22Rv1 (cell line): ENCODE data around the gene SLC52A3.

Source experiments
- H3K27ac ChIP-seq: fragments of 450-650 bp; 2 replicates; pipeline ENCODE4 v1.5.1; 2017
- ZFX ChIP-seq: fragments of 450-650 bp; IDR thresholded peaks from 2 replicates; pipeline ENCODE4 v1.6.1; 2017; ENCODE audit warnings: antibody characterized with exemption, borderline replicate concordance
- TF ChIP-seq, protein P1 (sequence below): fragments of 450-650 bp; IDR thresholded peaks from 2 replicates; pipeline ENCODE4 v1.5.1; 2017; ENCODE audit warnings: mild to moderate bottlenecking

Gene SLC52A3

GRCh38 chr20:796921-797320 lies 28.6 kb upstream of the SLC52A3 start:
- TF ChIP-seq ZFX = no peak
- TF ChIP-seq, protein P1, sequence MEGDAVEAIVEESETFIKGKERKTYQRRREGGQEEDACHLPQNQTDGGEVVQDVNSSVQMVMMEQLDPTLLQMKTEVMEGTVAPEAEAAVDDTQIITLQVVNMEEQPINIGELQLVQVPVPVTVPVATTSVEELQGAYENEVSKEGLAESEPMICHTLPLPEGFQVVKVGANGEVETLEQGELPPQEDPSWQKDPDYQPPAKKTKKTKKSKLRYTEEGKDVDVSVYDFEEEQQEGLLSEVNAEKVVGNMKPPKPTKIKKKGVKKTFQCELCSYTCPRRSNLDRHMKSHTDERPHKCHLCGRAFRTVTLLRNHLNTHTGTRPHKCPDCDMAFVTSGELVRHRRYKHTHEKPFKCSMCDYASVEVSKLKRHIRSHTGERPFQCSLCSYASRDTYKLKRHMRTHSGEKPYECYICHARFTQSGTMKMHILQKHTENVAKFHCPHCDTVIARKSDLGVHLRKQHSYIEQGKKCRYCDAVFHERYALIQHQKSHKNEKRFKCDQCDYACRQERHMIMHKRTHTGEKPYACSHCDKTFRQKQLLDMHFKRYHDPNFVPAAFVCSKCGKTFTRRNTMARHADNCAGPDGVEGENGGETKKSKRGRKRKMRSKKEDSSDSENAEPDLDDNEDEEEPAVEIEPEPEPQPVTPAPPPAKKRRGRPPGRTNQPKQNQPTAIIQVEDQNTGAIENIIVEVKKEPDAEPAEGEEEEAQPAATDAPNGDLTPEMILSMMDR = no peak
- no peak overlapping the region for H3K27ac ChIP-seq

DNA sequence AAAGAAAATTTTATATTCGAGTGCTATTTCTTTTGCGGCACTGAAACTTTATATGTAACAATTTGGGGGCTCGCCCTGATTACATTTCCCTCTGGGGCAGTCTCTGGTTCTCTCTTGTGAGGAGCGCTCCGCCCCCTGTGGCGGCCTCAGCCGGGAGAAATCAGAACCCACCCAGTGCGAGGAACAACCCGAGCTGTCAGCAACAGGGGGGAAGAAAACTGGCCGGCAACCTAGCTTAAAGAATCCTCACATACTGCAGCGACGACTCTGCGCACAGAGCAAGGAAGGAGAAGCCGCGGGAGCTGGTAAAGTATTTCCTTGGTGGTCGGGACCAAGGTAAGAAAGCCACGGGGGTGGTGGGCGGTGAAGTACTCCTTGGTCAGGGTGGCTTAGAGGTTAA lies 23.9 kb upstream of the SLC52A3 start:
- H3K27ac ChIP-seq = no peak overlapping the region
- TF ChIP-seq ZFX = no peak
- TF ChIP-seq, protein P1 = no peak

DNA sequence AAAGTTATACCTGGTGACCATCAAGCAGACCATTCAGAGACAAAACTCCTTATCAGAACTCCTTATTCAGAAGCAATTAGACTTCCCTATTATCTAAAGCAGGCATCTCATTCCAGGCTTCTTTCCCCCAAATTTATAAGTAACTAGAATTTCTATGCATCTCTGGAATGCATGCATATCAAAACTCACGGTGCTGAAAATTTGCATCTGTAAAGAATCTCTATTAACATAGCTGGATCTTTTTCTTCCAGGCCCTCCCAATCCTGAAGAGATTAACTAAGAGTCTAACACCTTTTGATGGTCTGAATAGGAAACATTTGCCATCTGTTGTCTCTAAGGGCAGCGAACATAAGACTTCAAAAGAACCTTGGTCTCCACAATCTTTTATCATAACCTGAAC lies 22.8 kb upstream of the SLC52A3 start:
- H3K27ac ChIP-seq = no peak overlapping the region

DNA sequence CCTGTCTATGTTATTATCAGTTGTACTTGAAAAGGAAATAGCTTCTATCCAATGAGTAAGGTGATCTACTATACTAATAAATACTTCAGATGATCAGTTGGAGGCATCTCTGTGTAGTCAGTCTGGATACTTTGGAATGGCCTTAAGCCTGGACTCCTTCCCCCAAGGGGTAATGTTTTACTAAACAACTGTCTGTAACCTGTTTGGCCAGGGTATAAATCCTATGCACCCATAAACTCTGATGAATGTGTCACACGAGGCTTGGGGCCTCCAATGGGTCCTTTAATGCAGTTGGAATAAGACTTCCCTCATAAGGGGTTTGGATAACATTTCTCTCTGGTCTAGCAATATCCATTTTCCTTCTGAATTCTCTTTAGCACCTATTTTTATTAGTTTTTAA lies 19.5 kb upstream of the SLC52A3 start:
- H3K27ac ChIP-seq = no peak overlapping the region

More for the DNA sequence above, 22.8 kb upstream of the SLC52A3 start:
- TF ChIP-seq, protein P1 = no peak
- no peak for TF ChIP-seq ZFX

DNA sequence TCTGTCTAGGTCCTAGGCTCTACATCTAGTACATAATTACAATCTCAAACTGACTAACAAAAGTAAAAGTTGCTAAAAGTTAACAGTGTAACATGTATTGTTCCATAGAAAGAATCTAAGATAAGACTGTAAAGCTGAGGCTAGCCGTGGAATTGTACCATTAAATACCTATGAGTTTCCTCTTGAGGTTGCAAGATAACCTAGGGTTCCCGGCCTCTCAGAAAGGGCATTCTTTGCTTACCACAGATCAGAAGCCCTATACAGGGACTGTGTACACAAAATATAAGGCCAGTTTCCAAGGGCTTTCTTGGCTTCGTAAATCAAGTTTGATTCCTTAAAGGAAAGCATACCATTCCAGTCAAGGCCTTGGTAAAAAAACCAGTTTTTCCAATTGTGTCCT lies 11.5 kb upstream of the SLC52A3 start:
- no peak for TF ChIP-seq ZFX
- TF ChIP-seq, protein P1 = no peak

More for the DNA sequence above, 19.5 kb upstream of the SLC52A3 start:
- TF ChIP-seq, protein P1 = no peak
- TF ChIP-seq ZFX = no peak

GRCh38 chr20:776165-776564 lies 7.9 kb upstream of the SLC52A3 start:
- no peak for TF ChIP-seq ZFX
- TF ChIP-seq, protein P1 = no peak
- no peak overlapping the region for H3K27ac ChIP-seq

More for the DNA sequence above, 11.5 kb upstream of the SLC52A3 start:
- H3K27ac ChIP-seq = no peak overlapping the region

DNA sequence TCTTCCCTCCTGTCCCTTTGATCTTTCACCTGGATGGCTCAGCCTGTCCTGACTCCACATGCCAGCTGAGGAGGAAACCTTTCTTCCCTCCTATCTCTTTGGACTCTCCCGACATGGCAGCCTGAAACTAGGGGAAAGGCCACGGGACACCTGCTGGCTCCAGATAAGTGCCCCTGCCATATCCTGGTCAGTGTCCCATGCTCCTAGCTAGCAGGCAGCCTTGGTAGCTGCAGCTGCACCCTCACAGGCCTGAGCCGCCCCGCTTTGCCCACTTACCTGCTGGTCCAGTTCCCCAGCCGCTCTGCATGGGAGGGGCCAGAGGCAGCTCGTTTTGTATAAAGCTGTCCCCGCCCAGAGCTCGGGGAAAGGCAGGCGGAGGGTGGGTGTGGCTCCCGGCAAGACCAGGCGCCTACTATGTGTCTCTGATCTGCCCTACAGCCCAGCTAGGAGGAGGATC lies 7.4 kb upstream of the SLC52A3 start:
- TF ChIP-seq ZFX = no peak
- TF ChIP-seq, protein P1 = no peak
- H3K27ac ChIP-seq = 0 out of 2 replicates have a peak overlapping the region, but pooled peaks have one; percentile 33
